ENCODE measurements around the gene UBE4A. TPM values are rescaled to one million over a fixed set of nuclear protein-coding genes. Genes with fewer than 3 reads are reported as not detected.

The UBE4A gene
- total RNA-seq, 1 experiment from 2014 or later = 106 TPM

DNA sequence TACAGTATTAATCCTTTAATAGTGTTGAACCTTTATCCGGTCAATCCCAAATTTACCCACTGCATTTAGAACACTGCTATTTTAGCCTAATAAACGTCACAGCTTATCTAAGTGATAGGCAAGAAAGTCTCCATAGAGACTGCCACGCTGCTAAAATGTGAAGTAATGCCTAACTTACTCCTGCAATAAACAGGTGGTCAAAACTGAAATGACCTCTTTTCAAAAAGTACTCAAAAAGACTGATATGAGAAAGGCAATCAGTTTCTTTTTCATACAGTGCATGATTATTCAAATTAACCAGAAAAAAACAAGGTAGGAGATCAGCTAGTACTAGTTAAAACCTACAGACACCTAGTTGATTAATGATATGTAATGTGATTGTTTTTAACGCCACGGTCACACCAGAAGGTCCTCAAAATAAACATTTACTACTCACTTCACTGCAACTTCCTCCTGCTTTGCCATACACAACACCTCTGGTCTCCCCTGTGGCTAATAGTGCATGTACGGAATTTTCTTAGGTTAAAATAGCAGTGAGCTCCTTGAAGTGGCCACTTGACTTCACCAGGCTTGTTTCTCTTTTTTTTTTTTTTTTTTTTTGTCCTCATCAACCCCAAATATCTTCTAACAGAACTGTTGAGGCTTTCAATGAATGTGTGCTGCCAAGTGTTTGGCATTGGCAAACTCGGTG, 50.8 kb downstream of the UBE4A start:
- BruUV-seq (replicated peaks) = no TSS peak
- H3K27ac Mint-ChIP-seq (ENCODE audit: unreplicated experiment) = peak overlapping the region; percentile 21
- H3K27me3 Mint-ChIP-seq (ENCODE audit: insufficient read depth, unreplicated experiment) = no peaks in the 10 kb centered on the region
- Histone ChIP-seq H3K4me1 (0 out of 2 replicates have a peak, but pooled peaks cover 5% of the 10 kb centered on the region), H3K4me3 (ENCODE audit: low read depth, low read length) (no peak overlapping the region), H3K36me3 (ENCODE audit: control insufficient read depth, insufficient read depth, low read length) (peaks cover 4% of the 10 kb centered on the region), H3K9me3 (no peaks in the 10 kb centered on the region), H3K27me3 (replicated peaks; ENCODE audit: control insufficient read depth, insufficient read depth, low read length) (no peaks in the 10 kb centered on the region)
- TF ChIP-seq CTCF (IDR thresholded peaks at IDR 0.05; ENCODE audit: insufficient read depth in 1 of 2, low read depth in 1 of 2, low read length in 1 of 2, severe bottlenecking in 1 of 2, unreplicated experiment in 1 of 2) = no peak
- intact Hi-C loops (cut with micrococcal nuclease; ENCODE audit: unreplicated experiment) = no loop called here
- H3K4me1 Mint-ChIP-seq (ENCODE audit: low read depth, unreplicated experiment) = peaks cover 15% of the 10 kb centered on the region
- H3K36me3 Mint-ChIP-seq (ENCODE audit: insufficient read depth, unreplicated experiment) = peaks cover 72% of the 10 kb centered on the region
- no peak overlapping the region for H3K4me3 Mint-ChIP-seq (ENCODE audit: unreplicated experiment)
- DNase-seq = no peak
- CTCF ChIA-PET = interaction anchor here (0.6 to 0.8 kb wide), 3 partner anchors 78 to 483 kb away, joined by 6 to 9 read pairs (median 7); no protein-coding TSS in a partner anchor
- no peaks in the 10 kb centered on the region for H3K9me3 Mint-ChIP-seq (ENCODE audit: unreplicated experiment)
- POLR2A ChIA-PET = interaction anchor here (0.6 kb wide), 1 partner anchor 26 kb away, joined by 5 read pairs; no protein-coding TSS in a partner anchor

- H3K36me3 ChIP-seq (ENCODE audit: control insufficient read depth, insufficient read depth, low read length) = peaks cover 4% of the 10 kb centered on the region
- DNase-seq = no peak
- POLR2A ChIA-PET = no interaction called here
- H3K36me3 Mint-ChIP-seq (ENCODE audit: insufficient read depth, unreplicated experiment) = peaks cover 59% of the 10 kb centered on the region
- intact Hi-C loops (cut with micrococcal nuclease; ENCODE audit: unreplicated experiment) = no loop called here
- peak overlapping the region; percentile 21 for H3K27ac Mint-ChIP-seq (ENCODE audit: unreplicated experiment)
- H3K27me3 Mint-ChIP-seq (ENCODE audit: insufficient read depth, unreplicated experiment) = no peaks in the 10 kb centered on the region
- H3K9me3 ChIP-seq = no peaks in the 10 kb centered on the region
- no peaks in the 10 kb centered on the region for H3K27me3 ChIP-seq (replicated peaks; ENCODE audit: control insufficient read depth, insufficient read depth, low read length)
- 0 out of 2 replicates have a peak, but pooled peaks cover 5% of the 10 kb centered on the region for H3K4me1 ChIP-seq
- no peak for TF ChIP-seq CTCF (IDR thresholded peaks at IDR 0.05; ENCODE audit: insufficient read depth in 1 of 2, low read depth in 1 of 2, low read length in 1 of 2, severe bottlenecking in 1 of 2, unreplicated experiment in 1 of 2)
- no peaks in the 10 kb centered on the region for H3K9me3 Mint-ChIP-seq (ENCODE audit: unreplicated experiment)
- BruUV-seq (replicated peaks) = no TSS peak
- H3K4me3 ChIP-seq (ENCODE audit: low read depth, low read length) = no peak overlapping the region
- peaks cover 13% of the 10 kb centered on the region for H3K4me1 Mint-ChIP-seq (ENCODE audit: low read depth, unreplicated experiment)
- no peak overlapping the region for H3K4me3 Mint-ChIP-seq (ENCODE audit: unreplicated experiment)
- CTCF ChIA-PET = interaction anchor here (0.7 kb wide), 1 partner anchor 13 kb away, joined by 3 read pairs; no protein-coding TSS in a partner anchor
These were observed 52.1 kb downstream of the UBE4A start for GRCh38 chr11:118411530-118411929.

- intact Hi-C loops (cut with micrococcal nuclease; ENCODE audit: unreplicated experiment) = no loop called here
- H3K4me3 ChIP-seq (ENCODE audit: low read depth, low read length) = no peak overlapping the region
- 0 out of 2 replicates have a peak, but pooled peaks cover 6% of the 10 kb centered on the region for H3K4me1 ChIP-seq
- no TSS peak for BruUV-seq (replicated peaks)
- H3K36me3 ChIP-seq (ENCODE audit: control insufficient read depth, insufficient read depth, low read length) = no peaks in the 10 kb centered on the region; the same call in 1 of the 2 replicates
- Mint-ChIP-seq H3K4me3 (ENCODE audit: unreplicated experiment) (no peak overlapping the region), H3K4me1 (ENCODE audit: low read depth, unreplicated experiment) (peaks cover 13% of the 10 kb centered on the region), H3K9me3 (ENCODE audit: unreplicated experiment) (no peaks in the 10 kb centered on the region), H3K36me3 (ENCODE audit: insufficient read depth, unreplicated experiment) (peaks cover 45% of the 10 kb centered on the region), H3K27ac (ENCODE audit: unreplicated experiment) (no peak overlapping the region), H3K27me3 (ENCODE audit: insufficient read depth, unreplicated experiment) (no peaks in the 10 kb centered on the region)
- ChIA-PET CTCF (no interaction called here), POLR2A (interaction anchor here (0.6 kb wide), 1 partner anchor 9 kb away, joined by 3 read pairs; no protein-coding TSS in a partner anchor)
- no peak for TF ChIP-seq CTCF (IDR thresholded peaks at IDR 0.05; ENCODE audit: insufficient read depth in 1 of 2, low read depth in 1 of 2, low read length in 1 of 2, severe bottlenecking in 1 of 2, unreplicated experiment in 1 of 2)
- no peaks in the 10 kb centered on the region for H3K27me3 ChIP-seq (replicated peaks; ENCODE audit: control insufficient read depth, insufficient read depth, low read length)
- no peak for DNase-seq
- H3K9me3 ChIP-seq = no peaks in the 10 kb centered on the region
These were observed 53.5 kb downstream of the UBE4A start for GRCh38 chr11:118412921-118413320.

Measured in Caco-2 (cell line).